Measurements from ENCODE around the gene PAMR1. TPM values are rescaled to one million over a fixed set of nuclear protein-coding genes. Genes with fewer than 3 reads are reported as not detected.

The PAMR1 gene, protein sequence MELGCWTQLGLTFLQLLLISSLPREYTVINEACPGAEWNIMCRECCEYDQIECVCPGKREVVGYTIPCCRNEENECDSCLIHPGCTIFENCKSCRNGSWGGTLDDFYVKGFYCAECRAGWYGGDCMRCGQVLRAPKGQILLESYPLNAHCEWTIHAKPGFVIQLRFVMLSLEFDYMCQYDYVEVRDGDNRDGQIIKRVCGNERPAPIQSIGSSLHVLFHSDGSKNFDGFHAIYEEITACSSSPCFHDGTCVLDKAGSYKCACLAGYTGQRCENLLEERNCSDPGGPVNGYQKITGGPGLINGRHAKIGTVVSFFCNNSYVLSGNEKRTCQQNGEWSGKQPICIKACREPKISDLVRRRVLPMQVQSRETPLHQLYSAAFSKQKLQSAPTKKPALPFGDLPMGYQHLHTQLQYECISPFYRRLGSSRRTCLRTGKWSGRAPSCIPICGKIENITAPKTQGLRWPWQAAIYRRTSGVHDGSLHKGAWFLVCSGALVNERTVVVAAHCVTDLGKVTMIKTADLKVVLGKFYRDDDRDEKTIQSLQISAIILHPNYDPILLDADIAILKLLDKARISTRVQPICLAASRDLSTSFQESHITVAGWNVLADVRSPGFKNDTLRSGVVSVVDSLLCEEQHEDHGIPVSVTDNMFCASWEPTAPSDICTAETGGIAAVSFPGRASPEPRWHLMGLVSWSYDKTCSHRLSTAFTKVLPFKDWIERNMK
- total RNA-seq = not detected

DNA sequence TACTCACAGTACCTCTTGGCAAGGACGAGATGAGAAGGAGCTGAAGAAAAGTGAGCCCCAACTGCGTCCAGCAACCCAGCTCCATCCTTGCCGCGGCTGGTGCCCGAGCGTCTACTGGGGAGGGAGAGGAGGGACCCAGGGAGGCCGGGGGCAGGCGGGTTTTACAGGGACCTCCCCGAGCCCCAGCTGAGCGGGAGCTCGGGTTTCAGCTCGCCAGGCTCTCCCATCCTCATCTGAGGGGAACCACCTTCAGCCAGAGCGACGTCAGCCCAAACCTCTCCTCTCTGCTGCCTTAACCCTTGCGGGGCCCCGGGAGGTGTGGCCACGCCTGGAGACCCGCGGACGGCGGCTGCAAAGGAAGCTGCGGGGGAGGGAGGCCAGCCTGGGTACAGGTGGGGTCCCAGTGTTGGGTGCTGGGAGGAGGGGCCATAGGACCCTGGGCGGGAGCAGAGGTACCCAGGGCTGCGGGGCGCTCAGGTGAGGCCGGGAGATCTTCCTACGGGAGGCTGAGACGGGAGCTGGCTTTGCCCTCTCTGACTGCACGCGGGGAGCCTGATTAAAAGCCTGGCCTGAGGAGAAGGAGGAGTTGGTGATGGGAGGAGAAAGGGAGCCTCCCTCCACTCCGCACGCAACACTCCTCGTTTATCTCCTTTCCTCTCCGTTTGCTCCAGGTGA lies at the start of gene PAMR1:
PAMR1 (minus strand) TSS at position 116 of the 675 bp plus-strand sequence; CDS start at position 85, 31 bp downstream.
- ATAC-seq (ENCODE audit: low read depth) (peak; percentile 33), DNase-seq (no peak)
- H3K27ac Mint-ChIP-seq = no peak within 1 kb of the TSS
- H3K4me1 Mint-ChIP-seq = peaks cover 1% of the 10 kb centered on the region
- H3K9me3 Mint-ChIP-seq = no peaks in the 10 kb centered on the region
- H3K27me3 Mint-ChIP-seq = peaks cover 65% of the 10 kb centered on the region
- no peaks in the 10 kb centered on the region for H3K36me3 Mint-ChIP-seq
- no peak within 1 kb of the TSS for H3K4me3 Mint-ChIP-seq
- POLR2A ChIA-PET = no interaction called here

DNA sequence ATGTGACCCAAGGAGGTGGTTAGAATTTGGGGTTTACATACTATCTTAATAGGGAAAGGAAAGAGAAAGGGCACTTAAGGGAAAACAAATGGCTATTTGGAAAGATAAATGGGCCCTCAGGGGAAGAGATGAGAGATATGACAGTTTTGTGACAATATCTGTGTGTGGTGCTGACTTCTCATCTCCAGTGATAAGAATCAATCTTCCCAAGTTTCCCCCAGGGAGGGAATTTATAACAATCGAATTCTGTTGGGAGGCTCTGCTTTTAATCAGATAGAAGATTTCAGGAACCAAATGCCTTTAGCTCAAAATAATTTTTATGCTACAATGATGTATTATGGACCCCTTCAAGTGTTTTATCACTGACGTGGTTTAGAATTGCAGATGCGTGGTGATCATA lies 46.3 kb upstream of the PAMR1 start:
- Mint-ChIP-seq H3K4me1 (no peaks in the 10 kb centered on the region), H3K36me3 (no peaks in the 10 kb centered on the region), H3K27me3 (peaks cover 3% of the 10 kb centered on the region), H3K4me3 (no peak overlapping the region), H3K9me3 (peaks cover 2% of the 10 kb centered on the region), H3K27ac (no peak overlapping the region)
- ATAC-seq (ENCODE audit: low read depth) (no peak), DNase-seq (no peak)
- POLR2A ChIA-PET = no interaction called here

GRCh38 chr11:35567737-35568465 lies 42.5 kb upstream of the PAMR1 start:
- Mint-ChIP-seq H3K4me3 (no peak overlapping the region), H3K27me3 (peaks cover 5% of the 10 kb centered on the region), H3K27ac (no peak overlapping the region), H3K36me3 (no peaks in the 10 kb centered on the region), H3K4me1 (no peaks in the 10 kb centered on the region), H3K9me3 (peaks cover 2% of the 10 kb centered on the region)
- ATAC-seq (ENCODE audit: low read depth) (no peak), DNase-seq (no peak)
- POLR2A ChIA-PET = interaction anchor here (0.6 kb wide), 1 partner anchor 568 kb away, joined by 6 read pairs; no protein-coding TSS in a partner anchor

DNA sequence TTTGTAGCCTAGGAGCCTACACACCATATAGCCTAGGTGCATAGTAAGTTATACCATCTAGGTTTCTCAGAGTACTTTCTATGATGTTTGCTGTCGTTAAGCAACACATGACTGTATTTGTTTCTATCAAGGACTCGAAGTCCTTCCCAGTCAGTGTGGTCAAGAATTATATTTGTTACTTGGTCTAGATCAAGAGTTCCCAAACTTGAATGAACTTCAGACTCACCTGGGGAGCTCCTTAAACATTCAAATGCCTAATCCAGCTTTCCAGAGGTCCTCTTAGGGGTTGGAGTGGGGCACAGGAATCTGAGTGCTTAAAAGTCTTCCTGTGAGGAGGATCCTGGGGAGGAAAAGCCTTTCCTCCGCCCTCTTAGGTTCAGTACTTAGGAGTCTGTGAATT lies 41.5 kb upstream of the PAMR1 start:
- peaks cover 14% of the 10 kb centered on the region for H3K27me3 Mint-ChIP-seq
- POLR2A ChIA-PET = no interaction called here
- ATAC-seq (ENCODE audit: low read depth) (no peak), DNase-seq (no peak)
- H3K9me3 Mint-ChIP-seq = peaks cover 2% of the 10 kb centered on the region
- H3K4me3 Mint-ChIP-seq = no peak overlapping the region
- H3K4me1 Mint-ChIP-seq = no peaks in the 10 kb centered on the region
- H3K36me3 Mint-ChIP-seq = no peaks in the 10 kb centered on the region
- no peak overlapping the region for H3K27ac Mint-ChIP-seq

DNA sequence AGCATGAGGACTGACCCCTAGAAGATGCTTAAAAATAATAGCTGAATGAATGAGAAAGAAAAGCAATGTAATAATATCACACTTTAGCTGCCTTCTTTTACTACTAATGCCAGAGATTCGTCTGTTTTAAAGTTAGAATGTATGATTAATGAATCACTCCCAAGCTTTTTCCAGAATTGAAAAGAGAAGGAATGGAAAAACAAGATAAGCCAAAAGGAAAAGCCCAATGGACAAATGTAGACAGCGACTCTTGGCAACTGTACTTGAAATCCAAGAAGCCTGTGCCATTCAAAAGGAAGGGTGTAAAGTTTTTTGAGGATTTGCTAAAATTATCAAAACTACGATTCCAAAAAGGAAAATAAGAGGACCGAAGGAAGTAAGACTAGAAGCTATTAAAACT lies 40.8 kb upstream of the PAMR1 start:
- Mint-ChIP-seq H3K27me3 (peaks cover 17% of the 10 kb centered on the region), H3K4me3 (no peak overlapping the region), H3K4me1 (no peaks in the 10 kb centered on the region), H3K27ac (no peak overlapping the region), H3K9me3 (peaks cover 2% of the 10 kb centered on the region), H3K36me3 (no peaks in the 10 kb centered on the region)
- DNase-seq = no peak
- POLR2A ChIA-PET = no interaction called here
- no peak for ATAC-seq (ENCODE audit: low read depth)

- Mint-ChIP-seq H3K4me1 (no peaks in the 10 kb centered on the region), H3K9me3 (peaks cover 2% of the 10 kb centered on the region), H3K27me3 (peaks cover 27% of the 10 kb centered on the region), H3K4me3 (no peak overlapping the region), H3K36me3 (no peaks in the 10 kb centered on the region), H3K27ac (no peak overlapping the region)
- no peak for DNase-seq
- ATAC-seq (ENCODE audit: low read depth) = no peak
- POLR2A ChIA-PET = no interaction called here
Measured at GRCh38 chr11:35564245-35564595, 38.8 kb upstream of the PAMR1 start.

GRCh38 chr11:35563484-35564244 lies 38.2 kb upstream of the PAMR1 start:
- Mint-ChIP-seq H3K27me3 (peaks cover 28% of the 10 kb centered on the region), H3K4me1 (no peaks in the 10 kb centered on the region), H3K36me3 (no peaks in the 10 kb centered on the region), H3K4me3 (no peak overlapping the region), H3K9me3 (peaks cover 2% of the 10 kb centered on the region), H3K27ac (no peak overlapping the region)
- POLR2A ChIA-PET = no interaction called here
- ATAC-seq (ENCODE audit: low read depth) = no peak
- no peak for DNase-seq

- Mint-ChIP-seq H3K4me1 (no peaks in the 10 kb centered on the region), H3K27me3 (peaks cover 28% of the 10 kb centered on the region), H3K27ac (no peak overlapping the region), H3K36me3 (no peaks in the 10 kb centered on the region), H3K4me3 (no peak overlapping the region), H3K9me3 (no peaks in the 10 kb centered on the region)
- DNase-seq = no peak
- POLR2A ChIA-PET = no interaction called here
- ATAC-seq (ENCODE audit: low read depth) = no peak
Measured at GRCh38 chr11:35559949-35560348, 34.5 kb upstream of the PAMR1 start.

DNA sequence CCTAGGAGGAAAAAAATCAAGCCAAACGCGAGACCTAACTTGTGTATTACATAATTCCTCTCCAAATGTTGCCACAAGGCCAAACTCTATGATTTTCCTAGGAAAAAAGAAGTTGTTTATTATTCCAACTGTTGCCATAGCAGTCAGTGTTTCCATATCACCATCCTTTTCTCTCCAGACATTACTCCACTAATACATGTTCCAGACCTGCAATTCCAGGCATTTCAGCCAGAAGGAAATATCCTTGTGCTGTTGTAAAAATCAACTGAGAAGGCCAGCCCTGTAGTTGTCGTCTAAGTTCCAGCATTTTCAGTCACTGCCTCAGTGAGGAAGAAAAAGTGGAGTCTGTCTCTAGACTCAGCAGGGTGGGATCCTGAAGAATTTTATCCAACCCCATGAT lies 33.1 kb upstream of the PAMR1 start:
- ATAC-seq (ENCODE audit: low read depth) (no peak), DNase-seq (no peak)
- no peaks in the 10 kb centered on the region for H3K9me3 Mint-ChIP-seq
- peaks cover 29% of the 10 kb centered on the region for H3K27me3 Mint-ChIP-seq
- POLR2A ChIA-PET = no interaction called here
- H3K4me3 Mint-ChIP-seq = no peak overlapping the region
- no peaks in the 10 kb centered on the region for H3K4me1 Mint-ChIP-seq
- H3K36me3 Mint-ChIP-seq = no peaks in the 10 kb centered on the region
- H3K27ac Mint-ChIP-seq = no peak overlapping the region

- DNase-seq (no peak), ATAC-seq (ENCODE audit: low read depth) (no peak)
- Mint-ChIP-seq H3K27me3 (peaks cover 18% of the 10 kb centered on the region), H3K27ac (no peak overlapping the region), H3K4me3 (no peak overlapping the region), H3K4me1 (no peaks in the 10 kb centered on the region), H3K36me3 (no peaks in the 10 kb centered on the region), H3K9me3 (no peaks in the 10 kb centered on the region)
- POLR2A ChIA-PET = no interaction called here
Measured at GRCh38 chr11:35555488-35555887, 30.1 kb upstream of the PAMR1 start.

- Mint-ChIP-seq H3K27me3 (peaks cover 14% of the 10 kb centered on the region), H3K36me3 (no peaks in the 10 kb centered on the region), H3K27ac (no peak overlapping the region), H3K4me3 (no peak overlapping the region), H3K4me1 (no peaks in the 10 kb centered on the region), H3K9me3 (no peaks in the 10 kb centered on the region)
- POLR2A ChIA-PET = no interaction called here
- no peak for DNase-seq
- no peak for ATAC-seq (ENCODE audit: low read depth)
Measured at GRCh38 chr11:35554491-35555437, 29.3 kb upstream of the PAMR1 start.

- no peaks in the 10 kb centered on the region for H3K4me1 Mint-ChIP-seq
- ATAC-seq (ENCODE audit: low read depth) (no peak), DNase-seq (no peak)
- H3K4me3 Mint-ChIP-seq = no peak overlapping the region
- POLR2A ChIA-PET = no interaction called here
- no peak overlapping the region for H3K27ac Mint-ChIP-seq
- no peaks in the 10 kb centered on the region for H3K9me3 Mint-ChIP-seq
- no peaks in the 10 kb centered on the region for H3K36me3 Mint-ChIP-seq
- H3K27me3 Mint-ChIP-seq = peaks cover 8% of the 10 kb centered on the region
Measured at GRCh38 chr11:35553831-35554230, 28.4 kb upstream of the PAMR1 start.

Data from activated naive CD8-positive, alpha-beta T cell treated with anti-CD3 and anti-CD28 coated beads, Interleukin-2, amount 10 ng/mL, durations not matched to agents 7 days and 5 days (primary cell).